NB4 (cell line): ENCODE measurements around the gene DOCK4.

Experiments
- MYC ChIP-seq: IDR thresholded peaks from 2 replicates; pipeline ENCODE4 v1.6.1; 2011; ENCODE audit warnings: low read depth, low read length
- POLR2A ChIP-seq: IDR thresholded peaks from 2 replicates; pipeline ENCODE4 v1.6.1; 2011; ENCODE audit warnings: mild to moderate bottlenecking; ENCODE audit not compliant: insufficient read length; ENCODE audit errors: extremely low read depth
- TF ChIP-seq, protein P1 (sequence below): IDR thresholded peaks from one replicate; pipeline ENCODE4 v1.5.1; 2012; ENCODE audit warnings: low read depth, low read length
- TF ChIP-seq, protein P2 (sequence below): IDR thresholded peaks from 2 replicates; pipeline ENCODE4 v1.6.1; 2011; ENCODE audit warnings: low read depth, low read length

DNA sequence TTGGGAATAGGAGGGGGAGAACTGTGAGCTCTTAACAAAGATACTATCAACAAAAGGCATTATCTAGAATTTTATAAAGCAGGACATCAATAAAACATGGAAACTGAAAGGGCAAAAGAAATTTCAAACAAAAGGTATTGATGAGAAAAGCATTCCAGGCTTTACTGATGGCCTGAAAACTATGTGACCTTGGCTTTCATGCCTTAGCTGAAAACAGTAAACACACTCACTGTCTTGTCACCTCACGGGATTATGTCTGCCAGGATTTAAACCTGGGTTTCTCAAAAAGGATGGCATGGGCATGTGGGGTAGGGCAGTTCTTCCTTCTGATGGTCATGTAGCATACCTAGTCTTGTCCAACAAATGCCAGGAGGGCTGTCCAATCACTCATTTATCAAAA lies 22.9 kb downstream of the DOCK4 start:
- TF ChIP-seq MYC (no peak), POLR2A (no peak)
- TF ChIP-seq, protein P1, sequence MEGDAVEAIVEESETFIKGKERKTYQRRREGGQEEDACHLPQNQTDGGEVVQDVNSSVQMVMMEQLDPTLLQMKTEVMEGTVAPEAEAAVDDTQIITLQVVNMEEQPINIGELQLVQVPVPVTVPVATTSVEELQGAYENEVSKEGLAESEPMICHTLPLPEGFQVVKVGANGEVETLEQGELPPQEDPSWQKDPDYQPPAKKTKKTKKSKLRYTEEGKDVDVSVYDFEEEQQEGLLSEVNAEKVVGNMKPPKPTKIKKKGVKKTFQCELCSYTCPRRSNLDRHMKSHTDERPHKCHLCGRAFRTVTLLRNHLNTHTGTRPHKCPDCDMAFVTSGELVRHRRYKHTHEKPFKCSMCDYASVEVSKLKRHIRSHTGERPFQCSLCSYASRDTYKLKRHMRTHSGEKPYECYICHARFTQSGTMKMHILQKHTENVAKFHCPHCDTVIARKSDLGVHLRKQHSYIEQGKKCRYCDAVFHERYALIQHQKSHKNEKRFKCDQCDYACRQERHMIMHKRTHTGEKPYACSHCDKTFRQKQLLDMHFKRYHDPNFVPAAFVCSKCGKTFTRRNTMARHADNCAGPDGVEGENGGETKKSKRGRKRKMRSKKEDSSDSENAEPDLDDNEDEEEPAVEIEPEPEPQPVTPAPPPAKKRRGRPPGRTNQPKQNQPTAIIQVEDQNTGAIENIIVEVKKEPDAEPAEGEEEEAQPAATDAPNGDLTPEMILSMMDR = no peak
- TF ChIP-seq, protein P2, sequence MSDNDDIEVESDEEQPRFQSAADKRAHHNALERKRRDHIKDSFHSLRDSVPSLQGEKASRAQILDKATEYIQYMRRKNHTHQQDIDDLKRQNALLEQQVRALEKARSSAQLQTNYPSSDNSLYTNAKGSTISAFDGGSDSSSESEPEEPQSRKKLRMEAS = no peak
